HG03039 (cell line): ENCODE data around the gene HOTAIR.

Source experiments
- ATAC-seq: cut with Tn5 transposase; IDR thresholded peaks from one replicate; pipeline ENCODE4 v1.9.1; 2021; ENCODE audit warnings: mild to moderate bottlenecking, moderate library complexity; ENCODE audit not compliant: unreplicated experiment

Gene HOTAIR

DNA sequence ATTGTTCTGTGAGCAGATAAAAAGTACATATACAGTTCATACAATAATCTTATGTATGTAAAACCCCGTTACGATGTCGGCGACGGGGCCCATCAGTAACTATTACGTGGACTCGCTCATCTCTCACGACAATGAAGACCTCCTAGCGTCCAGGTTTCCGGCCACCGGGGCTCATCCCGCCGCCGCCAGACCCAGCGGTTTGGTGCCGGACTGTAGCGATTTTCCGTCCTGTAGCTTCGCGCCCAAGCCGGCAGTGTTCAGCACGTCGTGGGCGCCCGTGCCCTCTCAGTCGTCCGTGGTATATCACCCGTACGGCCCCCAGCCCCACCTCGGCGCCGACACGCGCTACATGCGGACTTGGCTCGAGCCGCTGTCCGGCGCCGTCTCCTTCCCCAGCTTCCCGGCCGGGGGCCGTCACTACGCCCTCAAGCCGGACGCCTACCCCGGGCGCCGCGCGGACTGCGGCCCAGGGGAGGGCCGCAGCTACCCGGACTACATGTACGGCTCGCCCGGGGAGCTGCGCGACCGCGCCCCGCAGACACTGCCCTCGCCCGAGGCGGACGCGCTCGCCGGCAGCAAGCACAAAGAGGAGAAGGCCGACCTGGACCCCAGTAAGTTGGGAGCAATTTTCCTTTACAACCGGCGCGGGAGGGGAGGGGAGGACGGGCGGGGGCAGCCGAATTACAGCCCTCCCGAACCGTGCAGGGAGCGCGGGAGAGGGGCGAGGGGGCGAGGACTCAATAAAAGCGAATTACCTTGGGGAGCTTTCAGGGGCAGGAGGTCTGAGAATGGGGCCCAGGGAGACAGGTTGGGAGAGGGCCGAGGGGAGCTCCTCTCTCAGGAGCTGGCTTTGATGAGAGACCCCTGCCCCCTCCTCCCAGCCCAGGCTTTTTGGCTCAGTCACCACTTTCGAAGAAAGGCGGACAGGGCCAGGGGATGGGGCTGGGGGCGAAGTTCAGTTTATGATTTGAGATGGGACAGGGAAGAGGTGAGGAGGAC lies 25.7 kb upstream of the HOTAIR start, which contains the start of gene HOXC9:
HOXC9 (plus strand) TSS at position 46 of the 999 bp plus-strand sequence; CDS start at position 74, 28 bp downstream.
- ATAC-seq, result no peak

DNA sequence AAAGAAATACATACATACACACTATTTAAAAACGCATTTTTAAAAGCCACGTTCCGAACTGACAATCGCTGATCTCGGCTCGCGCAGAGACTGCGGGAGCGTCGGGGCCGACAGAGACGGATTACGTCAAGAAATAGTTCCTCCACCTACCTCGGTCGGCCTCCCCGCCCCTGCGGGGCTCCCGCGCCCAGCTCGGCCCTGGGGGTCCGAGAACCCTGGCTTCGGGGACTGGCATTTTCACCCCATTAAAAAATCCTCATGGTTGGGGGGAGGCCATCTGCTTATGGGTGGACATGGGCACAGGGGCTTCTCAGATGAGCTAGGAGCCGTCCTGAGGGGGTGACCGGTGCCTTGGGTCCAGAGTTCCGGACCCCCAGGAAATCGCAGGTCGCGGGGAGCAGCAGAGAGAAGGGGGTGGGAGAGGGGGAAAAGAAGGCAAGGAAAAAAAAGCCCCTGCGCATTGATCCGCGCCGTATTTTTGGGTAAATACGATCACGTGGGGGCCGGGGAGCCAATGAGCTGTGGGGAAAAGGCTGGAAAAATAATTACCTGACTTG lies 24.9 kb upstream of the HOTAIR start:
- no peak for ATAC-seq

DNA sequence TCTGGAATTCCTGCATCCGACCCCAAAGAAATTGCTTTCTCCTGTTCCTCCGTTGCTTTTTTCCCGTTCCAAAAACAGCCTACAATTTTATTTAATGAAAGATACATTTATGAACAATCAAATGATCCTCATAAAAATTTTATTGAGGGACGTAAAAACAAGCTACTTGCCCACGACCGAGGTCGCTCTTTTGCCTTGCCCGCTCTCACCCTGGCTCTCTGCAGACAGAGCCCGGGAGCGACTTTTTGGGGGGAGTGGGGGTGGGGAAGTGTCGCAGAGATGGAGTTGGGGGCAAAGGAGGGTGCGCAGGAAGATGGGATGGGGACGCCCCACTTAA lies 24.1 kb upstream of the HOTAIR start:
- no peak for ATAC-seq

DNA sequence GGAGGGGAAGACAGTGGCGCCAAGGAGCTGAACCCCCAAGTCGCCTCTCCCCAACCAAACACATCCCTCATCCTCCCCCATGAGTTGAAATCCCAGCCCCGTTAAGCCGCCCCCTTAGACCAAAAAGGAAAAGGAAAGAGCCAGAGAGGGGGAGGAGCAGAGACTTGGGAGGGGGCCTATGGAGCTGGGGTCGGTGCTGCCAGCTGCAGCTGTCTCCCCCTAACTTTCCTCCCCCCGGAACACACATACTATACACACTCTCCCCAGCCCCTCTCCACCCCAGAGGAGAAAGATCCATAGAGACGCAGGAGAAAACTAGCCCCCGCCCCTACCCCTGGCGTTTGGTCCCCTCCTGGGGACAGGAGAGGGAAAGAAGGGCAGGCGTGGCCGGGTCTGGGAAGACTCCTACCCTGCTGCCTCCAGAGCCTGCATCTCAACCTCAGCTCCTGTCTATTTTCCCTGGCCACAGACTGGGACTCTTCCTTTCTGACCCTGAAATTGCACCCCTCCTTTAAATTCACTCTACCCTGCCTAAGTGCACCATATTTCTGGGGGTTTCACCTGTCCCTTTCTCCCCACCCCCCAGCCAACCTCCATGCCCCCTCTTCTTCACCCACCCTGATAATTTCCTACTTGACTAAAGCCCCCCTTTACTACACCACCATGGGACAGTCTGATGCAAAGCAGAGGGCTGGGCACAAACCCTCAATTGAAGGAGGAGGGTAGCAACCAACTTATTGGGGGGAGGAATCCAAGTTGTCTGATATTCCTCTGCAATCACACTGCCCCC lies 23.6 kb upstream of the HOTAIR start:
- no peak for ATAC-seq

DNA sequence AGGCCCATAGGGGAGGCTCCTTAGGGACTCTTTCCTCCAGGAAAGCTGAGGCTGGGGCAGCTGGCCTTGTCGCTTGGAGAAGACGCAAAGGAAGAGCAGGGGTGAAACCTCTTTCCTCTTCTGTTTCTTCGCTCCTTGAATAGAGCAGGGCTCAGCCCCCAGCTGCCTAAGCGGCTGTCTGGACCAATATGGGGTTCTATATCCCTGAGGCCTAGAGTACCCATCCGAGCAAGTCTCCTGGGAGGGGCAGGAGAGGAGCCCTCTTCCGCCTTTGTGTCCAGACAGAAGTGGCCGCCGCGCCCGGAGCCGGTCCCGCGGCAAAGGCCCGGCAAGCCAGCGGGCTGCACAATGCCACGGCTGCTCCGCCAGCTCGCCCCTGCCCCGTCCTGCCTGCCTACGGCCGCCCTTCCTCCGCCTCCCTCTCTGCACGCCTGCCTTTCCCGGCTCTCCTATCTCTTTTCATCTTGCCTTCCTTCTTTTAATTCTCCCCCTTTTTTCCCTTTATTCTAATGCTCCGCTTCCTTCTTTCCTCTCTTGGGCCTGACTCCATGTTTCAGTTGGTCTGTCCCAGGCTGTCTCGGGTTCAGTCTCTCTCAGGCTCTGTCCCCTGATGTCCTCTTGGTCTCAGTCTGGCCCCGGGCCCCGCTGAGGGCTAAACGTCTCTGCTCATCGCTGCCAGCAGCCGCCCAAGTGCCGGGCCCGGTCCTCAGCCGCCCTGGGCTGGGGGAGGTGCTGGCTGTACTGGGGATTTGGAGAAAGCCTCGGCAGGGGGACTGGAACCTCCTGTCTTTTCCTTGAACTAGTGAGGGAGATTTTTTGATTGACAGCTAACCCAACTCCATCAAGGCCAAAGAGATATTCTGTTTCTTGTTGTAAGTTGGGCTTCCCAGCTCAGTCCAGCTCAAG lies 22.7 kb upstream of the HOTAIR start:
- no peak for ATAC-seq

DNA sequence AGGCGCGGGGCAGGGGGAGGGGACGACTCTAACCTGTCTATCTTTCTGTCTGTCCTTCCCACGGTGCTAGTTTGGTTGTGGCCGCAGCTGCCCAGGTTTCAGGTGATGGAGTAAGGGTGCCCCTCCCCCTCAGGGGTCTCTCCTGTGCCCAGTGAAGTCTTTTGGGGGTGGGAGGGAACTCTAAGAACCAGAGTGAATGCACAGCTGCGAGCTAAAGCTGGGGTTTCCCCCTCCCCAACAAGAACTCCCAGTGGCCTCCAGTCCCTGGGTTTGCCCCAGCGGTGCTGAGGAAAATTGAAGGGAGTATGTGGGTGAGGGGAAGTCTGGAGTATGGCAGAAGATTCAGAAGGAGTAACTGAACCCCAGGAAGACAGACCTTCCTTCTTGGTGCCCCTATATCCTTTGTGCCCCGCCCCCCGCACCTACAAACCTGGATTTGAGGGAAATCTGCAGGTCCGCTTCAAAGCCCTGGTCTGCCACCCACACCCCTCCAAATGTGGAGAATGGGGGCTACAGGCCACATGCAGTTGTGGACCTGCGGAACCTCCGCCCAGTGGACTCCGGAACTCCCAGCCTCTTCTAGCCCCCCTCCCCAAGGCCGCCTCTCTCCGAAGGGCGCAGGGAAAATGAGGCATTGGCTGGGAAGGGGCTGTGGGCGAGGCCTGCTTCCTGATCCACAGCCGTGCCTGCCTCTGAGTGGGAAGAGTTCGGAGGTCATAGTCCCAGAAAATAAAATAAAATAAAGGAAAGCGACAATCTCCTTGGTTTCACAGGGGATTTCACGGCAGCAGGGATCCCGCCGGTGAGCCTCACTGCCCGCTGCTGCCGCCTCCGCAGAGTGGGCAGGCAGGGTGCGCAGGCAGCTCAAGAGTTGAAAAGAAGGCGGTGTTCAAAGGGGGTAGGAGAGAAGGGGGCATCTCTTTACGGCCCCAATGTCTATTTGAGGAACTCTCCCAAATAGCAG lies 21.8 kb upstream of the HOTAIR start:
- no peak for ATAC-seq

DNA sequence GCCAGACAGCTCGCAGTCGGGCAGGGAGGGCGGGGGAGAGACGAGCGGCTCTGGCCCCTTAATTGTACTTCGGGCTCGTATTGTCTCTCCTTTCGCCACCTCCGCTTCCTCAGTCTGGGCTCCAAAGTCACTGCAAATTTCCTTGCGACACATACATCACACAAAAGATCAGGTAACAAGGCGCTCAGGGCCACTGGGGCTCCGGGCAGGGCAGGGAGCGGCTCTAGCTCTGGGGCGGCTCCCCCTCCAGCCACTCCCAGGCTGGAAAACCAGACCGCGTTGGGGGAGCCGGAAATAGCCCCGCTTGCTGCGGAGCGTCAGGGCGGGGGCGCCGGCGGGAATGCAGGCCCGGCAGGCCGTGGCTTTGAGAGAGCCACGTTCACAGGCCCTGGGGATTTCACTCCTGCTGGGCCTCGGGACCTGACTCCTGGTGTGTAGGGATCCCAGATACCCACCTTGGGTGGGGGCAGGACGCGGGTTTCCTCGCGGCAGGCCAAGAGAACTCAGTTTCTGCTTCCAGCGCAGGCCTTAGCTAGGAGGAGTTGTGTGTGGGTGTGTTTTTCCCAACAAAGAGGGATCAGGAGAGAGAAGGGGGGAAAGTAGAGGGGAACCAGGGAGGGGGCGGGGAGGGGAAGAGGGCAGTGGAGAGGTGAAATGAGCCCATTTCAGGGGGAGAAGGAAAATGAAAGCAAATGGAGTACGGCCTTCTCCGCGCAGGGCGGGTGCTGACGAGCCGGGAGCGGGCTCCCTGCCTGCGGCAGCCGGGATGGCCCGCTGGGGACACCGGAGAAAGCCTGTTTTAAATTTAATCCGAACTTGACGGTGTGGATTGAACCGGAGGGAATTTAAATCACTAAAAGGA lies 20.9 kb upstream of the HOTAIR start:
- ATAC-seq, result no peak

DNA sequence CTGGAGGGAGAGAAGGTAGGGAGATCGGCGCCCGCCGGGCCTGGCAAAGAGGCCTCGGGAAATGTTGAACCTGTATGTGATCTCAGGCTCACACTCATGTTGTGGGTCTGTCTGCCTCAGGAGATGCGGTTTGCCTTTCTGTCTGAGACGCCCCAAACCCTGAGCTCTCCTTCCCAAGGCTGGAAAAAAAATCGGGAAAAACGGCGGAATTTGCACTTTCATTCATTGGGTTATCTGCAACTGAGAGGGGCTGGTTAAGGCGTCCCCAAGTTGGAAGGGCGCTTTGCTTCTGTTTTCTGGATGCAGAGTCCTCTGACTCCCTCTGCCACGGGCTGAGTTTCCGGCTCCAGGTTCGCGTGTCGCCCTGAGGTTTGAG lies 20.2 kb upstream of the HOTAIR start:
- no peak for ATAC-seq

DNA sequence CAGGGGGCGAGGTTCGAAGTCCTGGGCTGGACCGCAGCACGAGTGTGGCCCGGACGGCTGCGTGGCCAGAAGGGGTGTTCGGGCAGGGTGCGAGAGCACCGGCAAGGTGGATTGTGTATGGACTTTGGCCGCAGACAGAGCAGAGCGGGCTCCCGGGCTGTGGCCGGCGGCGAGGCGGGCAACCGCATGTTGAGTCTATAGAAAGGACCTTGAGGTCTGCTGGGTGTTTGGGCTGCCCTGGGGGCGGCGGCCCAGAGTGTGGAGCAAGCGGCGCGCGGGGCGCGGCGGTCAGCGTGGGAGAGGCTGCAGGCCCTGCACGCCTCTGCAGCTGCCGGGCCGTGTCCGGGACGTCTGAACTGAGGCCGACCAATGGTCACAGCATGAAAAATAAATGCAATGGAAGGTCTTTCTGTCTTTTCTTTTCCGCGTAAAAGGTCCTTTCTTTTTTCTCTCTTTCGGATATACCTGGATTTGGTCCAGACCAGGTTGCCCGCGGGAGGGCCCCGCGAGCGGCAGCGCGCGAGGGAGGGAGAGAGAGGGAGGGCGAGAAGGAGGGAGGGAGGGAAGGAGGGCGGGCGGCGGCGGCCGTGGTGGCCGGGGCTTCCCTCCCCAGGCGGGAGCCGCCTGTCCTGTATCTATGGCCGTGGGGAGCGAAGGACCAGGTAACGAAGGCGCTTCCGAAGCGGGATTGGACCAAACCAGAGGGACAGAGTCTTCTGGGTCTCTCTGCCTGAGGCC lies 19.7 kb upstream of the HOTAIR start:
- ATAC-seq, result no peak

DNA sequence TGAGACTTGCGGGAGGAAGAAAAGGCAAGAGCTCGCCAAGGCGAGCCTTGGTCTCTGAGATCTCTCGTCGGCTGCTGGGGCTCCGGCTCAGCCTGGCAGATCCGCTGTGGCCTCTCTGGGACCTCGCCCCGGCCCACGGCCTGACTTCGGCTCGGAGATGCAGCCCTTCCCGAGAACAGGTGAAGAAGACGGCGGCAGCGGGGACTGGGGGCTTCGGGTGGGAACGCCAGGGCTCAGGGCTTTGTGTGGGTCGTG lies 19.2 kb upstream of the HOTAIR start:
- ATAC-seq, result no peak

DNA sequence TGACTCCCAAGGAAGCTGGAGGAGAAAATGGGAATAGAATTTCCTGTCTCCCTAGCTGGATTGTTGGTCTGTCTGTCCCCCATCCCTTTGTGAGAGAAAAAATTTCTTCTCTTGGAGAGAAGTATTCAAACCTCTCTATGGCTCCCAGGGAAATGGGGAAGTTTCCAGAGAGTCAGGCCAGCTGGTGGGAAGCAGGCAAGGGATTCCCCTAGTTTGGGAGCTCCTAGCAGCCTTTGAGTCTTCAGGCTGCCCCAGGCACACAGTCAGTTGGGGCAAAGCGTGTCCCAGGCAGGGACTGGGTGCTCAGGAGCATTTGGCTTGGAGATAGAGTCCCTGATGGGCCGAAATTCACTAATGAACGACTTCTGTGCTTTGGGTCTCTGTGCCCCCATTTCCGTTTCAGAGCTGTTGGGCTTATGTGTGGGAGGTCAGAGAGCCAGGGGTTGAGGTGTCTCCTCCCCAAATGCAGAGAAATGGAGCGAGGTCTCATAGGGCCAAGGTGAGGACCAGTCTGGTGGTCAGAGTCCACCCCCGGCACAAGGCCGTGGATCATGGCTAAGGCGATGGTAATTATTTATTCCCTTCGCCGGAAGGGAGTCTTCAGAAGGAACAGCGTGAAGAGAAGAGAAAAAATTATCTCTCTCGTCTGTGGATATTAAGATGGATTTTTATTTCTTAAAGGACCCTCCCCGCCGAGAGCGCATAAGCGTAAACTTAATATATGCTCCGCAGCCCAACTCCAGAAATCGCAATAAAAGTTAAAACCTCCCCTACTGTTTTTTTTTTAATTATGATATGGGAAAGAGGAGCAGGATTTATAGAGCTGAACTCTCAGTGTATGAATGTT lies 18.6 kb upstream of the HOTAIR start:
- ATAC-seq, result no peak

DNA sequence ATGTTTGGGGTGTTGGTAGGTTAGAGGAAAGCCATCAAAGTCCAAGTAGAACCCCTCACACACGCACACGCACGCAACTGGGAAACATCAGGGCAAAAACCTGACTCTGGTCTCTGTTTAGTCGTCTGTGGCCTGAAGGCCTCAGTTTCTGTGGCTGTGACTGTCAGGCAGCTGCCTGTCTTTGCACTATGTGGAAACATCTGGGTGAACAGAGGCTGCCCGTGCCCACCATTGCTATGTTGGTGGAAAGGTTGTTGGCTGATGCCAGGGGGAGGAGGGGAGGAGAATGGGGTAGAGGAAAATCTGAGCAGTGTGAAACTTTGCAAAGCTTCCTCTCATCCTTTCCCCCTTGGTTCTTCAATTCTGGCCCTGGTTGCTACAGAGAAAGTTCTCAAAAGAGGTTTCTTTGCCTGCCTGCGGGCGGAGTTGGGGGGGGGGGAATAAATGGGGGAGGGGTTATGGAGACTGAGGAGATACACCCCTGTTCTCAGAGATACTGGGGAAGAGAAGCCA lies 17.7 kb upstream of the HOTAIR start:
- no peak for ATAC-seq

DNA sequence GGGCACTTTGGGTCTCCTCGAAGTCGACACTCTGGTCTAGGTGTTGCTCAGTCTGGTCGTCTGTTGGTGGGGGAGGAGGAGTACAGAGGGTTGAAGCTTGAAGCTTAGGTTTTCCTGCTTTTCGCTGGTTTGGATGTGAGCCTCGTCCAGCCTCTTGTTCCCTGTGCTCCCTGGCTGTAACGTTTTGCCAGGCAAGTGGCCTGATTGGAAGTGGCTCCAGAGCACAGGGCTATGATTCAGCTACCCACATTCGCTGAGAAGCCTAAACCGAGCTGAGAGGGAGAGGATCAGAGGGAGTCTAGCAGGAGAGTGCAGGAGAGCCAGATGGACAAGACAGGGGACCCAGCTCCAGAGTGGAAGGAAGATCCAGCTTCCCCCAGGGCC lies 16.3 kb upstream of the HOTAIR start:
- no peak for ATAC-seq

DNA sequence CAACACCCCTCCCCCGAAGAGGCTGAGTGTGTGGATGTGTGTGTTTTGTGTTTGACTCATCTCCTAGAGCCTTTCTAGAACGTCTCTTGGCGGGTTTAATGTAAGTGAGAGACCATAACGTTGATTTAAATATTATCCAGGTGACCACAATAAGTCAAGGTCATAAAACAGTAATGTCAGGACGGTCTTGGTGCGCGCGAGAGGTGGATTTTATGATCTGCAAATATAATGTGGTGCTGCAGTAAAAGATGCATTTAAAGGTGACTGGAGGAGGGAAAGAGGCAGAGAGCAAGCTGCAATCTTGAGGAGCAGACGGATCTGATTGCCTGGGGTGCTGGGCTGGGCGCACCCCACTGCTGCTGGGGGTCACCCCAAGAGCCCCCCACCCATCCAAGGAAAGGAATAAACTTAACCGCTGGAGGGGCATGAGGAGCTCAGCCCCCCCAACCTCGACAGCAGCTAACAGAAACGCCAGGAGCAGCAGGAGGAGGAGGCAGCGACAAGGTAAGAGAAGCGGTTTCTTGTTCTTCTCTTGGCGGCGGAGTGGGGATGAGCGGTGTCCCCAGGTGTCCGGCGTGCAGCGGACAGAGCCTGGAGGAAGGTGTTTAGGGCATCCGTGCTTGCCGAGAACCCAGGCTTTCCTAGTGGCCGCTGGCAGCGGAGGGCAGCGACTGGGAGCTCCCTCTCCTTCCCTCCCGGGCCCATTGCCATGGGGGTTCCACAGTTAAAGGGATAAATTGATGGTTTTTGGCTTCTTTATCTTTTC lies 15.7 kb upstream of the HOTAIR start:
- no peak for ATAC-seq

DNA sequence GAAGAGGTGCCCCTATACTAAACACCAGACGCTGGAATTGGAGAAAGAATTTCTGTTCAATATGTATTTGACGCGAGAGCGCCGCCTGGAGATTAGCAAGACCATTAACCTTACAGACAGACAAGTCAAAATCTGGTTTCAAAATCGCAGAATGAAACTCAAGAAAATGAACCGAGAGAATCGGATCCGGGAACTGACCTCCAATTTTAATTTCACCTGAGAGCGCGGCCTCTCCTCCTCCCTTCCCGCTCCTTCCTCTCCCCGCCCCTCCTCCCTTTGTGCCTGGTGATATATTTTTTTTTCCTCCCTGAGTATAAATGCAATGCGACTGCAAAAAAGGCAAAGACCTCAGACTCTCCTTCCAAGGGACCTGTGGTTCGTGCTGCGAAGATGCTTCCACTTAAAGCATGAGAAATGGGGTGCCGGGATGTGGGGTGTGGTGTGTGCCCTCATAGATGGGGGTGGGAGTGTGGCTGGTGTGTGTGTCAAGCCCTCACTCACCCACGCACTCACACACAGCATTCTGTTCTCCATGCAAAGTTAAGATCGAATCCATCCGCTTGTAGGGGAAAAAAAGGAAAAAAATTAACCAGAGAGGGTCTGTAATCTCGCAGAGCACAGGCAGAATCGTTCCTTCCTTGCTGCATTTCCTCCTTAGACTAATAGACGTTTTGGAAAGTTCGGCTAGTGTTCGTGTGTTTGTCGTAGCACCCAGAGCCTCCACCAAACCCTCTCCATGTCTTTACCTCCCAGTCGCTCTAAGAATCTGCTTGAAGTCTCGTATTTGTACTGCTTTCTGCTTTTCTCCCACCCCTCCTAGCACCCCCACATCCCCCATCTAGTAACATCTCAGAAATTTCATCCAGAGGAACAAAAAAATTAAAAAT lies 14.7 kb upstream of the HOTAIR start:
- no peak for ATAC-seq
